ENCODE results near the gene CLIP3.
A peak's percentile ranks its signal among the peaks of the same experiment; 100 is the strongest.
"Not testable (repeated sequence)": the region's sequence is repeated elsewhere in the genome, so short reads cannot be mapped to it uniquely, and the experiment has no call there.

Gene CLIP3

GRCh38 chr19:36032251-36033104 is at the start of gene CLIP3:
Gene CLIP3 (minus strand): TSS chr19:36032873. CDS start chr19:36032357, 516 bp downstream.
- peak; percentile 32 for ATAC-seq
- H3K36me3 Mint-ChIP-seq = peaks cover 52% of the 10 kb centered on the region
- H3K27ac Mint-ChIP-seq = no peak within 1 kb of the TSS
- no peaks in the 10 kb centered on the region for H3K9me3 Mint-ChIP-seq
- H3K27me3 Mint-ChIP-seq = no peaks in the 10 kb centered on the region
- peaks cover 7% of the 10 kb centered on the region for H3K4me1 Mint-ChIP-seq
- peak within 1 kb of the TSS; percentile 29 for H3K4me3 Mint-ChIP-seq

- no peaks in the 10 kb centered on the region for H3K9me3 Mint-ChIP-seq
- no peak overlapping the region for H3K27ac Mint-ChIP-seq
- no peaks in the 10 kb centered on the region for H3K27me3 Mint-ChIP-seq
- no peak overlapping the region for H3K4me3 Mint-ChIP-seq
- no peaks in the 10 kb centered on the region for H3K4me1 Mint-ChIP-seq
- no peak for ATAC-seq
- peaks cover 23% of the 10 kb centered on the region for H3K36me3 Mint-ChIP-seq
These were observed 49.2 kb upstream of the CLIP3 start for GRCh38 chr19:36081894-36082293.

GRCh38 chr19:36081385-36081784 is 48.7 kb upstream of the CLIP3 start:
- Mint-ChIP-seq H3K9me3 (no peaks in the 10 kb centered on the region), H3K4me3 (no peak overlapping the region), H3K36me3 (peaks cover 23% of the 10 kb centered on the region), H3K27me3 (no peaks in the 10 kb centered on the region), H3K27ac (no peak overlapping the region), H3K4me1 (no peaks in the 10 kb centered on the region)
- no peak for ATAC-seq

GRCh38 chr19:36079389-36079945 is 46.8 kb upstream of the CLIP3 start:
- ATAC-seq = no peak
- Mint-ChIP-seq H3K4me3 (no peak overlapping the region), H3K36me3 (peaks cover 23% of the 10 kb centered on the region), H3K4me1 (no peaks in the 10 kb centered on the region), H3K27me3 (no peaks in the 10 kb centered on the region), H3K9me3 (no peaks in the 10 kb centered on the region), H3K27ac (no peak overlapping the region)

- no peaks in the 10 kb centered on the region for H3K4me1 Mint-ChIP-seq
- no peak overlapping the region for H3K27ac Mint-ChIP-seq
- no peaks in the 10 kb centered on the region for H3K9me3 Mint-ChIP-seq
- no peak overlapping the region for H3K4me3 Mint-ChIP-seq
- H3K36me3 Mint-ChIP-seq = peaks cover 7% of the 10 kb centered on the region
- no peak for ATAC-seq
- H3K27me3 Mint-ChIP-seq = no peaks in the 10 kb centered on the region
These were observed 40.6 kb upstream of the CLIP3 start for GRCh38 chr19:36073121-36073876.

GRCh38 chr19:36072081-36072480 is 39.4 kb upstream of the CLIP3 start:
- ATAC-seq = no peak
- H3K4me1 Mint-ChIP-seq = no peaks in the 10 kb centered on the region
- no peak overlapping the region for H3K4me3 Mint-ChIP-seq
- H3K27ac Mint-ChIP-seq = no peak overlapping the region
- H3K36me3 Mint-ChIP-seq = peaks cover 7% of the 10 kb centered on the region
- H3K9me3 Mint-ChIP-seq = no peaks in the 10 kb centered on the region
- no peaks in the 10 kb centered on the region for H3K27me3 Mint-ChIP-seq

- H3K27me3 Mint-ChIP-seq, ATAC-seq, H3K4me1 Mint-ChIP-seq, H3K27ac Mint-ChIP-seq, H3K4me3 Mint-ChIP-seq, H3K36me3 Mint-ChIP-seq, H3K9me3 Mint-ChIP-seq: not testable (repeated sequence)
These were observed 36.3 kb upstream of the CLIP3 start for GRCh38 chr19:36068810-36069499.

- no peaks in the 10 kb centered on the region for H3K36me3 Mint-ChIP-seq
These were observed 35.0 kb upstream of the CLIP3 start for GRCh38 chr19:36067681-36068080.

GRCh38 chr19:36064826-36065225 is 32.2 kb upstream of the CLIP3 start:
- Mint-ChIP-seq H3K27ac (no peak overlapping the region), H3K27me3 (no peaks in the 10 kb centered on the region), H3K4me1 (no peaks in the 10 kb centered on the region), H3K9me3 (no peaks in the 10 kb centered on the region), H3K36me3 (no peaks in the 10 kb centered on the region), H3K4me3 (no peak overlapping the region)
- ATAC-seq = no peak

More at GRCh38 chr19:36067681-36068080, 35.0 kb upstream of the CLIP3 start:
- H3K4me1 Mint-ChIP-seq = no peaks in the 10 kb centered on the region
- no peak overlapping the region for H3K27ac Mint-ChIP-seq
- no peaks in the 10 kb centered on the region for H3K27me3 Mint-ChIP-seq
- no peaks in the 10 kb centered on the region for H3K9me3 Mint-ChIP-seq
- ATAC-seq = no peak
- no peak overlapping the region for H3K4me3 Mint-ChIP-seq

- no peak for ATAC-seq
- Mint-ChIP-seq H3K4me3 (no peak overlapping the region), H3K9me3 (no peaks in the 10 kb centered on the region), H3K4me1 (no peaks in the 10 kb centered on the region), H3K36me3 (no peaks in the 10 kb centered on the region), H3K27ac (no peak overlapping the region), H3K27me3 (no peaks in the 10 kb centered on the region)
These were observed 28.7 kb upstream of the CLIP3 start for GRCh38 chr19:36061367-36061766.

- no peaks in the 10 kb centered on the region for H3K27me3 Mint-ChIP-seq
- peaks cover 3% of the 10 kb centered on the region for H3K4me1 Mint-ChIP-seq
- ATAC-seq = peak; percentile 52
- H3K4me3 Mint-ChIP-seq = no peak overlapping the region
- no peaks in the 10 kb centered on the region for H3K9me3 Mint-ChIP-seq
- H3K27ac Mint-ChIP-seq = no peak overlapping the region
- no peaks in the 10 kb centered on the region for H3K36me3 Mint-ChIP-seq
These were observed 27.8 kb upstream of the CLIP3 start for GRCh38 chr19:36060430-36060829.

- no peaks in the 10 kb centered on the region for H3K36me3 Mint-ChIP-seq
- no peaks in the 10 kb centered on the region for H3K27me3 Mint-ChIP-seq
- H3K4me1 Mint-ChIP-seq = peaks cover 7% of the 10 kb centered on the region
- no peak overlapping the region for H3K27ac Mint-ChIP-seq
- H3K9me3 Mint-ChIP-seq = no peaks in the 10 kb centered on the region
- ATAC-seq = no peak
- H3K4me3 Mint-ChIP-seq = no peak overlapping the region
These were observed 26.7 kb upstream of the CLIP3 start for GRCh38 chr19:36059180-36059910.

GRCh38 chr19:36058481-36059179 is 26.0 kb upstream of the CLIP3 start:
- Mint-ChIP-seq H3K36me3 (no peaks in the 10 kb centered on the region), H3K9me3 (no peaks in the 10 kb centered on the region), H3K4me1 (peaks cover 7% of the 10 kb centered on the region), H3K27me3 (no peaks in the 10 kb centered on the region), H3K27ac (no peak overlapping the region), H3K4me3 (no peak overlapping the region)
- no peak for ATAC-seq
